ENCODE data around the gene PA2G4.
A peak's percentile ranks its signal among the peaks of the same experiment; 100 is the strongest.
"Not testable (repeated sequence)": the region's sequence is repeated elsewhere in the genome, so short reads cannot be mapped to it uniquely, and the experiment has no call there.

Gene PA2G4

DNA sequence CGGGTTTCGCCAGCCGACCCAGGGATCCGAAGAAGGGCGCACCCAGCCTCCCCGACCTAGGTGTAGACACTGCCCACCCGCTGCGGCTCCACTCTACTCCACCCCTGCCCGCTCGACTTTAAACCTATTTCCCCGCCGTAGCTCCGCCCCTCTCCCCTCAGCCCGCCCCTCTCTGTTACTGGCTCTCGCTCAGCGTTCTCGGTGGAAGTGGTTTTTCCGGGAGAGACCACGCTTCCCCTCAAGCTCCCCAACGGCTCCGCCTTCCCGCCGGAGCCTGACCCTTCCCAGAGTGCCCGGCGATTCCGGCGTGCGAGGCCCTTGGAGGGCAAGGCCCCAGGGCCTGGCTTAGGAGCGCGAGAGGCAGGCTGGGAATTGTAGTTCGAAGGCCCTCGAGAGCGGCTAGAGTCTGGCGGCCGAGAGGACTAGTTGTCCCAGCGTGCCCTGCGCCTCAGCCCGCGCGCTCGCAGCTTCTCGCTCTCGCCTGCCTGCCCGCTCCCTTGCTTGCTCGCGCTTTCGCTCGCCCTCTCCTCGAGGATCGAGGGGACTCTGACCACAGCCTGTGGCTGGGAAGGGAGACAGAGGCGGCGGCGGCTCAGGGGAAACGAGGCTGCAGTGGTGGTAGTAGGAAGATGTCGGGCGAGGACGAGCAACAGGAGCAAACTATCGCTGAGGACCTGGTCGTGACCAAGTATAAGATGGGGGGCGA, at the start of gene PA2G4:
Gene PA2G4, plus strand, starts transcription at position 451 of the 706 bp plus-strand sequence. Its CDS starts 179 bp downstream, at position 630.
- peak; percentile 93 to 96 for DNase-seq (ENCODE audit: low read depth in 1 of 2, low spot score in 1 of 2)

DNA sequence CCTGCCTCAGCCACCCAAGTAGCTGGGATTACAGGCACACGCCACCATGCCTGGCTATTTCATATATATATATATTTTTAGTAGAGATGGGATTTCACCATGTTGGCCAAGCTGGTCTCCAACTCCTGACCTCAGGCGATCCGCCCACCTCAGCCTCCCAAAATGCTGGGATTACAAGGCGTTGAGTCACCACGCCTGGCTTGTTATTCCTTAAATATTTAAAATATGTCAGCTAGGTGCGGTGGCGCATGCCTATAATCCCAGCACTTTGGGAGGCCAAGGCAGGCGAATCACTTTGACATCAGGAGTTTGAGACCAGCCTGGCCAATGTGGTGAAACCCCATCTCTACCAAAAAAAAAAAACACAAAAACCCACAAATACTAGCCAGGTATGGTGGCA, 44.4 kb upstream of the PA2G4 start:
- not testable (repeated sequence) for DNase-seq (ENCODE audit: low read depth in 1 of 2, low spot score in 1 of 2)

DNA sequence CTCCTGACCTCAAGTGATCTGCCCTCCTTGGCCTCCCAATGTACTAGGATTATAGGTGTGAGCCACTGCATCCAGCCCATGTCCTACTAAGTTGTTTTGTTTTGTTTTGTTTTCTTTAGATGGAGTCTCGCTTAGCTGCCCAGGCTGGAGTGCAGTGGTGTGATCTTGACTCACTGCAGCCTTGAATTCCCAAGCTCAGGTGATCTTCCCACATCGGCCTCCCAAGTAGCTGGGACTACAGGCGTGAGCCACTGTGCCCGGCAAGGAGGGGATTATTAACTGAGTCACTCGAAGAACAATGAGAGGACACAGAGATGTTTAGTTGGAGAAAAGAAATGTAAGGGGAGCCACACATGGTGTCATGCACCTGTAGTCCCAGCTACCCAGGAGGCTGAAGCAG, 42.4 kb upstream of the PA2G4 start:
- no peak for DNase-seq (ENCODE audit: low read depth in 1 of 2, low spot score in 1 of 2)

DNA sequence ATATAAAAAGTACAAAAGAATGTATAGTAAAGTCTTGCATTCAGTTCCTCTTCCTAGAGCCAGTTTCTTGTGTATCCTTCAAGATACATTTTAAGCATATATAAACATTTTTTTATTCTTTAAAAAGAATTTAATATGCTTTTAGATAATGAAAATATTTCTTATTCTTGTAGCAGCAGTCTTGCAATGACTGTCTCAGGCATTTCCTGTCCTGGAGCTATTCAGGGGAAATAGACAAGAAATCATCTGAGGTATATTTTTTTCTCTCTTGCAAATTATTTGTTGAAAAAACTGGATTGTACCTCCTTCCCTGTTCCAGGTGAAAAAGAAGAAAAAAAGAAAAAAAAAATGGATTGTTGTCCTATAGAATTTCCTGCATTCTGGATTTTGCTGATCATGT, 41.4 kb upstream of the PA2G4 start:
- DNase-seq (ENCODE audit: low read depth in 1 of 2, low spot score in 1 of 2): no peak

DNA sequence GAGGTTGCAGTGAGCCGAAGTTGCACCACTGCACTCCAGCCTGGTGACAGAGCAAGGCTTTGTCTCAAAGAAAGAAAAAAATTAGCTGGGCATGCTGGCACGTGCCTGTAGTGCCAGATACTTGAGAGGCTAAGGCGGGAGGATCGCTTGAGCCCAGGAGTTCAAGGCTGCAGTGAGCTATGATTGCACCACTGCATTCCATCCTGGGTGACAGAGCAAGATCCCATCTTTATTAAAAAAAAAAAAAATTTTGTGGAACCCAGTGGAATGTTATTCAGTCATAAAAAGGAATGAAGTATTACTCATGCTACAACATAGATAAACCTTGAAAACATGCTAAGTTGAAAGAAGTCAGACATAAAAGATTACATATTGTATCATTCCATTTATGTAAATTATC, 32.7 kb upstream of the PA2G4 start:
- no peak for DNase-seq (ENCODE audit: low read depth in 1 of 2, low spot score in 1 of 2)

DNA sequence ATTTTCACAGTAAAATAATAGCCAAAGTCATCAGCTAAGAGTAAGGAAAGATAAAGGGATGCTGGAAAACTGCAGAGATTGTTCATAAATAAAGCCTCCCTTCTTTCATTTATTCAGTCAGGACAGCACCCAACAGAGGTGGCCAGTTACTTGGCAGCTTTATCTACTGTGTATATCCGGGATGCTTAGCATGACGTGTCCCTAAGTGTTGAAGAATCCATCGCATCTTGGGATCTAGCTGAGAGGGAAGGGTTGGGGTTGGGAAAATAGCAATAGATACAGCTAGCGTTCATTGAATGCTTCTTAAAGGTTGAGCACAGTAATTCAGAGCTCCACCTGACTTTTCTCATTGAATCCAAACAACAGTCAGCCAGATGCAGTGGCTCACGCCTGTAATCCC, 30.0 kb upstream of the PA2G4 start:
- no peak for DNase-seq (ENCODE audit: low read depth in 1 of 2, low spot score in 1 of 2)

DNA sequence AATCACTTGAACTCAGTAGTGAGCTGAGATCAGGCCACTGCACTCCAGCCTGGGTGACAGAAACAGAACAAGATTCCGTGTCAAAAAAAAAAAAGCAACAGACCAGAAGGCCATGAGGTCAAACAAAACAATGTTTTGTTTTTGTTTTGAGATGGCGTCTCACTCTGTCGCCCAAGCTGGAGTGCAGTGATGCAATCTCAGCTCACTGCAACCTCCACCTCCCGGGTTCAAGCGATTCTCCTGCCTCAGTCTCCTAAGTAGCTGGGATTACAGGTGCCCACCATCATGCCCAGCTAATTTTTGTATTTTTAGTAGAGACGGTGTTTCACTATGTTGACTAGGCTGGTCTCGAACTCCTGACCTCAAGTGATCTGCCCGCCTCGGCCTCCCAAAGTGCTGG, 26.4 kb upstream of the PA2G4 start:
- DNase-seq (ENCODE audit: low read depth in 1 of 2, low spot score in 1 of 2): not testable (repeated sequence)

DNA sequence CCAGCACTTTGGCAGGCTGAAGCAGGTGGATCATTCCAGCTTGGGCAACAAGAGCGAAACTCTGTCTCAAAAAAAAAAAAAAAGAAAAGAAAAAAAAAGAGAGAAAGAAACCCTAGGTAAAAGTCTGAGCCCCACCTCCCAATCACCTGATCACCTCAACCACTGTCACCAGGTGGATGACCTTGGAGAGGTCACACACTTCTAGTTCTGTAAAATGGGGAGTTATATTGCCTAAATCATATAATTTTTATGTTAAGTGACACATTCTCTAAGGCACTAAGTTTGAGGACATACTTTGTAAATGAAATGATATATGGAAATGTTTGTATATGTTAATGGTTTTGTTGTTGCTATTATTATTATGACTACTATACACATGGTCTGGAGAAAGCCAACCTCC, 25.9 kb upstream of the PA2G4 start:
- DNase-seq (ENCODE audit: low read depth in 1 of 2, low spot score in 1 of 2): no peak

DNA sequence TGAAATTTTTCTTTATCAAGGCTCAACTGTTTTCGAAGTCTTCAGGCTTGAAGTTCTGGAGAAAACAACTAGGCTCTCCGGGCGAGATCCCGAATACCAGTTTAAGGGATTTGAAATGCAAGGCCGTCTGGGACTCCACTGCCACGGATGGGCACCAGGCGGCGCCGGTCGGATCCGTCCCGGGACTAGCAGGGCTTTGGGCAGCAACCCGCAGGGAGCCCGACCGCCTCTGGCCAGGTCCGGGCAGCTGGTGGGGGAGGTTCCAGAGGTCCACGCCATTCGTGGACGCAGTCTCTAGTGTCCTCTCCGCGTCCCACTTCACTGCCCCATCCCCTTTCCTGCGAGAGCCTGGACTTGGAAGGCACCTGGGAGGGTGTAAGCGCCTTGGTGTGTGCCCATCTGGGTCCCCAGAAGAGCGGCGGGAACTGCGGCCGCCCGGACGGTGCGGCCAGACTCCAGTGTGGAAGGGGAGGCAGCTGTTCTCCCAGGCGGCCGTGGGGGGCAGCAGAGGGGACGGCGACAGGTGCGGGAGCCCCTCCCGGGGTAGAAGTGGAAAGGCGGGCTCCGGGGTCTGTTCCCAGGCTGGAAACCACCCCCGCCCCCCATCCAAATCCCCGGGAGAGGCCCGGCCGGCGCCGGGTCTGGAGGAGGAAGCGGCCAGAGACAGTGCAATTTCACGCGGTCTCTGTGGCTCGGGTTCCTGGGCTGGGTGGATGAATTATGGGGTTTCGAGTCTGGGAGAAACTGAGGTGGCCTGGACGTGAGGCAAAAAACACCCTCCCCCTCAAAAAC, 25.2 kb upstream of the PA2G4 start:
- DNase-seq (ENCODE audit: low read depth in 1 of 2, low spot score in 1 of 2): peak; percentile 22 to 32

DNA sequence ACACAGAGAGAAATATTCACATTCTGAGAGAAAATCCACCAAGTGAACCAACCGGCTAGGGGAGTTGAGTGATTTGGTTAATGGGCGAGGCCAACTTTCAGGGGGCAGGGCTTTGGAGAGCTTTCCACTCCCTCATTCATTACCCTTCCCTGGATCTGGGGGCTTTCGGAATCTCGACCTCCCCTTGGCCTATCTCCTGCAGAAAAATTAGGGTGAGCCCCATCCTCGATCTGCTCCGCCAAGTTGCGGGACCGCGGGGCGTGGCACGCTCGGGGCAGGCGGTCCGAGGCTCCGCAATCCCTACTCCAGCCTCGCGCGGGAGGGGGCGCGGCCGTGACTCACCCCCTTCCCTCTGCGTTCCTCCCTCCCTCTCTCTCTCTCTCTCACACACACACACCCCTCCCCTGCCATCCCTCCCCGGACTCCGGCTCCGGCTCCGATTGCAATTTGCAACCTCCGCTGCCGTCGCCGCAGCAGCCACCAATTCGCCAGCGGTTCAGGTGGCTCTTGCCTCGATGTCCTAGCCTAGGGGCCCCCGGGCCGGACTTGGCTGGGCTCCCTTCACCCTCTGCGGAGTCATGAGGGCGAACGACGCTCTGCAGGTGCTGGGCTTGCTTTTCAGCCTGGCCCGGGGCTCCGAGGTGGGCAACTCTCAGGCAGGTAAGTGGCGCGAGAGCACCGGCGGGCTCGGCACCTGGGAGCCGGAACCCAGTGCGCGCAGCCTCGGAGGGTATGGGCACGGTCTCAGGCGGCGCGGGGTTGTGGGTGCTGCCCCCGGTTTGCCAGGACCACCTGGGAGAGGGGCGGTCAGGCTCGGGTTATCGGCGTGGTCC, 24.4 kb upstream of the PA2G4 start, which contains the start of gene ERBB3:
Gene ERBB3, plus strand, starts transcription at position 443 of the 833 bp plus-strand sequence. Its CDS starts 136 bp downstream, at position 579.
- DNase-seq (ENCODE audit: low read depth in 1 of 2, low spot score in 1 of 2): peak; percentile 33 to 55

DNA sequence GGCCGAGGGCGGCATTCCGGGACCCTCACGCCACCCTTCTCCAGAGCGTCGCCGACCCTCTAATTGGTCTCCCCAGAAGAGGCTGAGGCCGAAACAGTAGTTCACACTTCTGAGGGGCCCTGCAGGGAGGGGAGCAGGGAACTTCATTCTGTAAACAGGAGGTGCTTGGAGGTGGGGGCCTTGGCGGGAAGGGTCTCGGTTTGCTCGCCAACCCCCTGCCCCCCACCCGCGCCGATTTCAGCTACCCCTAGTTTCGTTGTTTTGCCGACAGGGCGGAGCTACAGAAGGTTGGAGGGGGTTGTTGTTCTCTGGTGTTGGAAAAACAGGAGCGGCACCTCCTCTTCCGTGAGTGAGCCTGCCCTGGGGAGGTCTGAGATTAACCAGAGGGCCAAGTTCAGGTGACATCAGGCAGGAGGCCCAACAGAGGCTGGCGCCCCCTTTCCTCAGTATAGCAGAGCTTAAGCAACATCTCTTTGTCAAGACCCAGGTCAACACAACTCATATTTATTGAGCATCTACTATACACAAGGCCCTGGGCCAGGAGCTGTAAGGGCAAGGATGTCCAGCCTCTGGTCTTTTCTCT, 23.7 kb upstream of the PA2G4 start:
- no peak for DNase-seq (ENCODE audit: low read depth in 1 of 2, low spot score in 1 of 2)

DNA sequence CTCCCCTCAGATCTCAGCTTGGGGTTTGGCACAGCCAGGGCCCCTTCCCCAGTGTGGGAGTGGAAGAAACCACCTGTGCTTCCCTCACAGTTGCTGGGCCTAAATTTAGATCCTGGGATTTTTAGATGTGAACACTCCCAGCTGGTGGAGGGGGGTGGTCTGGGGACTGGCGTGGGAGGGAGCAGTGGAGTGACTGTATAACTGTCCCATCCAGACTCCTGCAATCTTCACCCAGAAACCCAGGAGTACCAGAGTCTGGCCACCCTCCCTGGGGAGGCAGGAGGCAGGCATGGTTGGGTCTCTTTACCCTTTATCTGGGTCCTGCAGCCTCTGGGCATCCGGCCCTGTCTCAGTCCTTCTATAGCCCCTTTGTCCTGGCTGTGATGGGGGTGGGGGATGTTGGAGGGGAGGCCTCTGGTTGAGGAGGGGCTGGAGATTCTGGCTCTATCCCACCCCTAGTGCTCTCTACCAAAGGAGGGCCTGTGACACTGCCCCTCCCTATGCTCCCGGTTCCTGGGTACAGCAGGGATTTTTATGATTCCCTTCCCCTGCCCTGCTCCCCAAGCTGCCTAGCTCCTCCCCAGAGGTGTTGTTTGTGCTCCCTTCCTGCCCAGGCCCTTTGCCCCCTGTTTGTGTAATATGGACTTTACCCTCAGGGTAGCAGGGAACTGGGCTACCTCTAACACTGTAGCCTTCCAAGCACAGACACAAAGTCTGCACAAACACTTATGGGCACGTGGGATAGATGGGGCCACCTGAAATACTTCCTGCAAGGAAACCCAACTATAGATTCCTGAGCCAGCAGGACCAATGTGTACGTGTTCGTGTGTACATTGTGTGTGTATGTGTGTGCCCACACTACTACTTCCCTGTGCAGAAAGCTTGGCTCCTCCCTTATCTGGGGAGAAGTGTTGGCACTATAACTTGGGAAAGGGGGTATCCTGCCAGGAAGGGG, 22.7 kb upstream of the PA2G4 start:
- DNase-seq (ENCODE audit: low read depth in 1 of 2, low spot score in 1 of 2): no peak

DNA sequence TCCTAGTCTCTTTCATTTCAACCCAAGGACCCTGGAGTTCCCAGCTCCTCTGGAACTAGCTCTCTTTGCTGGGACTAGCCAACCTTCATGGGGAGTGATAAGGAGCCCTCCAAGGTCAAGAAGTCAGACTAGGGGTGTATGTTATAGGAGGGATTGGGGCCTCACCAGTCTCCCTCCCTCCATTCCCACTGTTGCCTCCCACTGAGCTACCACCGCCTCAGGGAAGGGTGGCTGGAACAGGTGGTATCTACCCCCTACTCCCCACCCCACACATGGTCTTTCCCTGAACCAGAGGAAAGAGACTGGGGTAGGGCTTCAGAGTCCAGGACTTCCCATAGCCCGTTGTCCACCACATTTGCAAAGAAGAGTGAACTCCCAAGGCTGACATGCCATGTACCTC, 22.0 kb upstream of the PA2G4 start:
- DNase-seq (ENCODE audit: low read depth in 1 of 2, low spot score in 1 of 2): no peak

DNA sequence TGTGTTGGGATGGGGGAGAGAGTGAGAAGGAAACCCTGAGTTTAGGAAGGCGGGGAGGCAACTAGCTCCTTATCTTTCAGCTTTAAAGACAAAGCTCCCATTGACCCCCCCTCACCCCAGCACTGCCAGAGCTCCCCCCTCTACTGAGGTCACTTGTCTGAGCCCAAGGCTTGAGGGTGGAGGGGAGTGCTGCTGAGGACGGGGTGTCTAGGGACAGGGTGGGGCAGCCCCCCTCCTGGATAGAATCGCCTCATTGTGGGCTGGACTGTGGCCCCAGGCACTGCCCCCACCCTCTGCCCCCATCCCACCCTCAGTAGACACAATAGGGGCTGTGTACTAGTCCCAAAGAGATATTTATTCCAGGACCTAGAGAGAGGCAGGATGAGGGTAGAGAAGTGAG, 21.4 kb upstream of the PA2G4 start:
- DNase-seq (ENCODE audit: low read depth in 1 of 2, low spot score in 1 of 2): no peak

DNA sequence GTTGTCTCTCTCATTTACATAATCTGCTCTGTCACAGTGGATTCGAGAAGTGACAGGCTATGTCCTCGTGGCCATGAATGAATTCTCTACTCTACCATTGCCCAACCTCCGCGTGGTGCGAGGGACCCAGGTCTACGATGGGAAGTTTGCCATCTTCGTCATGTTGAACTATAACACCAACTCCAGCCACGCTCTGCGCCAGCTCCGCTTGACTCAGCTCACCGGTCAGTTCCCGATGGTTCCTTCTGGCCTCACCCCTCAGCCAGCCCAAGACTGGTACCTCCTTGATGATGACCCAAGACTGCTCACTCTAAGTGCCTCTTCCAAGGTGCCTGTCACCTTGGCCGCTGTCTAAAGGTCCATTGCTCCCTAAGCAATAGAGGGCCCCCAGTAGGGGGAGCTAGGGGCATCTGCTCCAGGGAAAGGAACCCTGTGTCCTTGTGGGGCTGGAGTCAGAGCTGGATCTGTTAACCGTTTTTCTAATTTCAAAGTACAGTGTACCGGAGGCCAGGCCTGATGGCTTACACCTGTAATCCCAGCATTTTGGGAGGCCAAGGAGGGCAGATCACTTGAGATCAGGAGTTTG, 19.3 kb upstream of the PA2G4 start:
- DNase-seq (ENCODE audit: low read depth in 1 of 2, low spot score in 1 of 2): no peak

DNA sequence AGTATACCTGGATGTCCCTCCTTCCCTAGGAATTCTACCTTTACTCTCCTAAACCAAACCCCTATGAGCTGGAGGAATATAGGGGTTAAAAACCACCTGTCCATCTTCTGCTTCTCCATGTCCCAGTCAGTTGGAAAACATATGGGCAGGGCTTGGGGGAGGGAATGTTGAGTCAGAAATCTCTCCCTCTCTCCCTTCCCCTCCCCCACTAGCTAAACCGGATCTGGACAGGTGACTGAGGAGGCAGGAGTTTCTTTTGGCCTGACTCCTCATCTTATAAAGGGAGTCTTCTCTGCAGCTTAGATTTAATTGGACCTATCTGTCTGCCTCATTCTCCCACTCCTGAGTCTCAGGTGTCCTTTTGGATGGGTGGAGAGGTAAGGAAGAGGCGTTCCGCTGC, 18.3 kb upstream of the PA2G4 start:
- no peak for DNase-seq (ENCODE audit: low read depth in 1 of 2, low spot score in 1 of 2)

DNA sequence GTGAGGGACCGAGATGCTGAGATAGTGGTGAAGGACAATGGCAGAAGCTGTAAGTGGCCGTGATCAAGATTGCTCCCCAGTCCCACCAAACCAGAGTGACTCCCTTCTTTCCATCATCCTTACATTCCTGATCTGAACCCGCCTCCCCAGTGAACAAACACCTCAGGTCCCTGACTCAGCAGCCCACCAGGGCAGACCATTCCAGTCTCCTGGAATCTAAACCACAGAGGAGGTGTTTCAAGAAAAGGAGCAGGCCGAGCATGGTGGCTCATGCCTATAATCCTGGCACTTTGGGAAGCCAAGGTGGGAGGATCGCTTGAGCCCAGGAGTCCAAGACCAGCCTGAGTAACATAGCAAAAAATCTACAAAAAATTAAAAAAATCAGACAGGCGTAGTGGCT, 17.8 kb upstream of the PA2G4 start:
- no peak for DNase-seq (ENCODE audit: low read depth in 1 of 2, low spot score in 1 of 2)

DNA sequence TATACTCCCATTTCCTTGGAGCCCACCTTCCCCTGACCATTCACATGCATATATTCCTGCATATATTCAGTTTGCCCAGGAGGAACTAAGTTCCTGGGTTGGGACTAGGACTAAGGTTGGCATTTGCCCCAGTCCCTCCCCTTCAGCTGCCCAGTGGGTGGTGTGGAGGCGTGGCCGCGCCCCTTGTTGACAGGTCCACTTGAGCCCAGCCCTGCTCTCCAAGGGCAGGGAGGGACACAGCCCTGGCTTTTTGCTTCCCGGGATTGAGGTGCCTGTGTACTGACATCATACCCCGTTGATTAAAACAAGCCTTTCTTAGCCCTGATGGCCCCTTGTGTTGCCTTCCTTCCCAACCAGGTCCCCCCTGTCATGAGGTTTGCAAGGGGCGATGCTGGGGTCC, 17.1 kb upstream of the PA2G4 start:
- DNase-seq (ENCODE audit: low read depth in 1 of 2, low spot score in 1 of 2): no peak

DNA sequence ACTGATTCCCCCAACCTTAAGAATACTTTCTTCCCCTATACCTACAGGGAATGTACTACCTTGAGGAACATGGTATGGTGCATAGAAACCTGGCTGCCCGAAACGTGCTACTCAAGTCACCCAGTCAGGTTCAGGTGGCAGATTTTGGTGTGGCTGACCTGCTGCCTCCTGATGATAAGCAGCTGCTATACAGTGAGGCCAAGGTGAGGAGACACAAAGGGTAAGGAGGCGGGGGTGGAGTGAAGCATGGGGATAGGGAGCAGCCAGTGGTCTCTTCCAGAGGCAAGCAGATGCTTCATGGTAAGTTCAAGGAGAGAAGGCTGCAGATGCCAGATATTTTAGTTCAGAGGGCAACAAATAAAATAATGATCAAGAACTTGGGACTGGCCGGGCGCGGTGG, 6.6 kb upstream of the PA2G4 start:
- DNase-seq (ENCODE audit: low read depth in 1 of 2, low spot score in 1 of 2): no peak

DNA sequence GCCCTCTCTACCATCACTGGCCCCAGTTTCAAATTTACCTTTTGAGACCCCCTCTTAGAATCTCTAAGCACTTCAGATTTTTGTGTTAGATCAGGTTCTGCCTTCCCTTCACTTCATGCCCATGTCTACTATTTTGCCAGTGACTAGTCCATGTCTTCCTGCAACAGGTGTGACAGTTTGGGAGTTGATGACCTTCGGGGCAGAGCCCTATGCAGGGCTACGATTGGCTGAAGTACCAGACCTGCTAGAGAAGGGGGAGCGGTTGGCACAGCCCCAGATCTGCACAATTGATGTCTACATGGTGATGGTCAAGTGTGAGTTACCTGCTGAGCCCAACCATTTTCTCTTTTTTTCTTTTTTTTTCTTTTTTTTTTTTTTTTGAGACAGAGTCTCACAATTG, 5.8 kb upstream of the PA2G4 start:
- DNase-seq (ENCODE audit: low read depth in 1 of 2, low spot score in 1 of 2): no peak
